CD14-positive monocyte (primary cell): ENCODE data around the gene CRADD. TPM values are rescaled to one million over a fixed set of nuclear protein-coding genes. Genes with fewer than 3 reads are reported as not detected.

Experiments used
- DNase-seq, 3 donors: peaks; one replicate each; pipeline ENCODE4 v3.0.0-alpha.2; 2011 to 2022
- H2AFZ ChIP-seq: 2 replicates; pipeline ENCODE4 v1.6.0; 2012; ENCODE audit warnings: mild to moderate bottlenecking, low read depth, low read length, inconsistent platforms; ENCODE audit not compliant: insufficient read depth, poor library complexity, severe bottlenecking
- H3K27ac ChIP-seq, 2 donors: 1 replicate in 1 of 2; 2 replicates in 1 of 2; pipeline ENCODE4 v1.5.1; 2012 to 2013; ENCODE audit warnings: low read length in 2 of 2, control low read depth in 1 of 2, inconsistent platforms in 1 of 2, low read depth in 1 of 2, mild to moderate bottlenecking in 1 of 2
- H3K27me3 ChIP-seq, 2 donors: one replicate each; pipeline versions ENCODE4 v1.6.0 to v1.6.1; 2011 to 2013; ENCODE audit warnings: low read length in 2 of 2; ENCODE audit not compliant: control insufficient read depth in 2 of 2, insufficient read depth in 2 of 2
- H3K36me3 ChIP-seq, 2 donors: replicated peaks in 1 of 2; 1 replicate in 1 of 2; 2 replicates in 1 of 2; pipeline versions ENCODE4 v1.5.1 to v1.6.1; 2012 to 2013; ENCODE audit warnings: low read length in 2 of 2, control low read depth in 1 of 2, inconsistent platforms in 1 of 2, mild to moderate bottlenecking in 1 of 2; ENCODE audit not compliant: insufficient read depth in 2 of 2, control insufficient read depth in 1 of 2
- H3K4me1 ChIP-seq, 2 donors: 1 replicate in 1 of 2; 2 replicates in 1 of 2; pipeline versions ENCODE4 v1.5.1 to v1.6.1; 2012 to 2013; ENCODE audit warnings: low read length in 2 of 2, control low read depth in 1 of 2, inconsistent platforms in 1 of 2, mild to moderate bottlenecking in 1 of 2, moderate library complexity in 1 of 2; ENCODE audit not compliant: insufficient read depth in 2 of 2, control insufficient read depth in 1 of 2
- H3K4me2 ChIP-seq: replicated peaks from 2 replicates; pipeline ENCODE3; 2012; ENCODE audit warnings: low read length, moderate library complexity, mild to moderate bottlenecking; ENCODE audit not compliant: poor library complexity, severe bottlenecking; ENCODE audit errors: extremely low read depth
- H3K4me3 ChIP-seq, 3 experiments: fragments of 200-600 bp in 1 of 3; sonication (generic) in 1 of 3; replicated peaks in 1 of 3; 1 replicate in 2 of 3; 2 replicates in 1 of 3; pipeline ENCODE4 v1.5.1; 2011 to 2013; ENCODE audit warnings: low read length in 3 of 3, mild to moderate bottlenecking in 3 of 3, control low read depth in 2 of 3, low read depth in 2 of 3, inconsistent platforms in 1 of 3, moderate library complexity in 1 of 3
- H3K79me2 ChIP-seq: 2 replicates; pipeline ENCODE4 v1.6.0; 2012; ENCODE audit warnings: mild to moderate bottlenecking, control low read depth, inconsistent platforms, low read length, moderate library complexity; ENCODE audit not compliant: insufficient read depth
- H3K9ac ChIP-seq: 2 replicates; pipeline ENCODE4 v1.6.0; 2017; ENCODE audit warnings: low read length, mild to moderate bottlenecking; ENCODE audit not compliant: insufficient read depth, poor library complexity, severe bottlenecking
- H3K9me3 ChIP-seq, 2 donors: replicated peaks in 1 of 2; 1 replicate in 1 of 2; 2 replicates in 1 of 2; pipeline versions ENCODE4 v1.5.1 to v1.6.1; 2012 to 2013; ENCODE audit warnings: low read length in 2 of 2, control low read depth in 1 of 2; ENCODE audit not compliant: control insufficient read depth in 1 of 2, insufficient read depth in 1 of 2
- H4K20me1 ChIP-seq: 2 replicates; pipeline ENCODE4 v1.6.0; 2012; ENCODE audit warnings: mild to moderate bottlenecking, low read length, control low read depth, moderate library complexity; ENCODE audit not compliant: insufficient read depth
- H3K27ac Mint-ChIP-seq, 7 donors: one replicate each; pipeline ENCODE4 v1.8.0; 2020; ENCODE audit warnings: mild to moderate bottlenecking in 7 of 7, mixed read lengths in 7 of 7, moderate library complexity in 6 of 7, inconsistent platforms in 2 of 7
- H3K27me3 Mint-ChIP-seq, 3 donors: one replicate each; pipeline ENCODE4 v1.8.0; 2021 to 2022; ENCODE audit warnings: low read depth in 3 of 3, mild to moderate bottlenecking in 3 of 3, mixed read lengths in 3 of 3, moderate library complexity in 3 of 3, inconsistent platforms in 1 of 3
- H3K36me3 Mint-ChIP-seq, 2 donors: one replicate each; pipeline ENCODE4 v1.8.0; 2020; ENCODE audit warnings: mixed read lengths in 2 of 2, inconsistent platforms in 1 of 2, mild to moderate bottlenecking in 1 of 2
- H3K4me1 Mint-ChIP-seq: one replicate; pipeline ENCODE4 v1.8.0; 2020; ENCODE audit warnings: mild to moderate bottlenecking, mixed read lengths
- H3K4me3 Mint-ChIP-seq, 2 donors: one replicate each; pipeline ENCODE4 v1.8.0; 2020; ENCODE audit warnings: mild to moderate bottlenecking in 2 of 2, mixed read lengths in 2 of 2, moderate library complexity in 1 of 2
- H3K9me3 Mint-ChIP-seq, 7 donors: one replicate each; pipeline ENCODE4 v1.8.0; 2020 to 2022; ENCODE audit warnings: mixed read lengths in 7 of 7, mild to moderate bottlenecking in 6 of 7, moderate library complexity in 6 of 7, inconsistent platforms in 2 of 7
- CTCF ChIP-seq: fragments of 200-600 bp; IDR thresholded peaks from one replicate; pipeline ENCODE4 v1.8.0; 2022; ENCODE audit warnings: antibody characterized with exemption, mild to moderate bottlenecking
- WGBS: methylation state at CpG from one replicate; pipeline ENCODE4 v1.1.5; 2013; ENCODE audit warnings: missing lambda C conversion rate; ENCODE audit not compliant: insufficient coverage; 5-methylcytosine and 5-hydroxymethylcytosine counted together
- intact Hi-C, 2 donors: fragments of 100-400 bp; cut with micrococcal nuclease; formaldehyde crosslinking; loops; one replicate each; pipeline versions ENCODE4 v1.15.0 to v1.15.1; 2023
- polyA plus RNA-seq, 3 donors: library from polyadenylated mRNA; depleted of rRNA in 1 of 3; unstranded in 2 of 3; stranded (reverse) in 1 of 3; fragments of 300-500 nt in 2 of 3; fragments of >200 nt in 1 of 3; fragmentation: Illumina TruSeq in 2 of 3; gene quantifications; 1 replicate in 2 of 3; 2 replicates in 1 of 3; pipeline ENCODE4 v1.2.3, GENCODE V29; 2012 to 2021

The CRADD gene
- polyA plus RNA-seq, 3 donors: 5.6 to 12.2 (median 11.2) TPM

GRCh38 chr12:93862424-93862823 is 185.2 kb downstream of the CRADD start:
- peaks cover 0 to 3% (median 2%) of the 10 kb centered on the region in 3 donors for H3K27me3 Mint-ChIP-seq
- no peaks in the 10 kb centered on the region for H3K36me3 Mint-ChIP-seq
- peaks cover 6% of the 10 kb centered on the region for H3K4me1 Mint-ChIP-seq
- no peaks in the 10 kb centered on the region for H3K4me1 ChIP-seq
- no peak overlapping the region for H3K4me3 ChIP-seq
- WGBS: 100% methylated on average over 1 of the region's 1 CpG
- no peaks in the 10 kb centered on the region for H3K27me3 ChIP-seq
- H3K9ac ChIP-seq: no peak overlapping the region
- DNase-seq: no peak
- no peak overlapping the region for H3K4me3 Mint-ChIP-seq
- H3K79me2 ChIP-seq: no peaks in the 10 kb centered on the region
- H3K9me3 Mint-ChIP-seq: peaks cover 9 to 28% (median 20%) of the 10 kb centered on the region in 7 donors
- H2AFZ ChIP-seq: no peak overlapping the region
- no peak overlapping the region for H3K27ac ChIP-seq
- peaks cover 10 to 26% of the 10 kb centered on the region in 2 donors for H3K9me3 ChIP-seq
- intact Hi-C loops: no loop called here
- TF ChIP-seq CTCF: no peak
- H3K27ac Mint-ChIP-seq: peak overlapping the region in 1 of 7 donors; percentile 34
- no peaks in the 10 kb centered on the region for H3K36me3 ChIP-seq
- no peaks in the 10 kb centered on the region for H4K20me1 ChIP-seq
- H3K4me2 ChIP-seq: no peak overlapping the region

- Histone ChIP-seq H3K79me2 (no peaks in the 10 kb centered on the region), H3K9ac (no peak overlapping the region), H3K27ac (no peak overlapping the region), H3K9me3 (peaks cover 20 to 26% of the 10 kb centered on the region in 2 donors), H3K27me3 (no peaks in the 10 kb centered on the region), H3K4me2 (no peak overlapping the region), H3K36me3 (no peaks in the 10 kb centered on the region), H3K4me1 (no peaks in the 10 kb centered on the region), H2AFZ (no peak overlapping the region), H4K20me1 (no peaks in the 10 kb centered on the region), H3K4me3 (no peak overlapping the region)
- no peak for TF ChIP-seq CTCF
- H3K4me1 Mint-ChIP-seq: peaks cover 2% of the 10 kb centered on the region
- no peak for DNase-seq
- intact Hi-C loops: no loop called here
- H3K9me3 Mint-ChIP-seq: peaks cover 21 to 37% (median 30%) of the 10 kb centered on the region in 7 donors
- WGBS: no CpG with 5 or more reads among the region's 1 CpG
- no peaks in the 10 kb centered on the region for H3K36me3 Mint-ChIP-seq
- no peak overlapping the region for H3K4me3 Mint-ChIP-seq
- no peak overlapping the region for H3K27ac Mint-ChIP-seq
- H3K27me3 Mint-ChIP-seq: peaks cover 0 to 2% (median 2%) of the 10 kb centered on the region in 3 donors
Measured at GRCh38 chr12:93865751-93866150, 188.6 kb downstream of the CRADD start.
